OCI-LY7 (cell line): ENCODE results near the gene HBM.

Experiments
- CTCF ChIP-seq: fragments of 200-600 bp; sonication (generic); conservative IDR thresholded peaks from 2 replicates; pipeline ENCODE4 v1.5.1; 2014; ENCODE audit warnings: mild to moderate bottlenecking, antibody characterized with exemption, low read length, moderate library complexity, mixed read lengths
- EZH2phosphoT487 ChIP-seq: fragments of 200-600 bp; sonication (generic); IDR thresholded peaks from 2 replicates; pipeline ENCODE4 v1.6.1; 2018; ENCODE audit warnings: low read depth, borderline replicate concordance, mild to moderate bottlenecking, mixed run types, antibody characterized with exemption, low read length, moderate library complexity, mixed read lengths

DNA sequence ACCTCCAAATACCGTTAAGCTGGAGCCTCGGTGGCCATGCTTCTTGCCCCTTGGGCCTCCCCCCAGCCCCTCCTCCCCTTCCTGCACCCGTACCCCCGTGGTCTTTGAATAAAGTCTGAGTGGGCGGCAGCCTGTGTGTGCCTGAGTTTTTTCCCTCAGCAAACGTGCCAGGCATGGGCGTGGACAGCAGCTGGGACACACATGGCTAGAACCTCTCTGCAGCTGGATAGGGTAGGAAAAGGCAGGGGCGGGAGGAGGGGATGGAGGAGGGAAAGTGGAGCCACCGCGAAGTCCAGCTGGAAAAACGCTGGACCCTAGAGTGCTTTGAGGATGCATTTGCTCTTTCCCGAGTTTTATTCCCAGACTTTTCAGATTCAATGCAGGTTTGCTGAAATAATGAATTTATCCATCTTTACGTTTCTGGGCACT lies 11.6 kb downstream of the HBM start:
- TF ChIP-seq CTCF (no peak), EZH2phosphoT487 (no peak)
